HG02759 (cell line): ENCODE data around the gene SLC35E2B.
"Not testable (repeated sequence)": the region's sequence is repeated elsewhere in the genome, so short reads cannot be mapped to it uniquely, and the experiment has no call there.

Source experiments
- ATAC-seq: cut with Tn5 transposase; IDR thresholded peaks from one replicate; pipeline ENCODE4 v1.9.1; 2021; ENCODE audit warnings: mild to moderate bottlenecking, moderate library complexity; ENCODE audit not compliant: unreplicated experiment

Gene SLC35E2B

DNA sequence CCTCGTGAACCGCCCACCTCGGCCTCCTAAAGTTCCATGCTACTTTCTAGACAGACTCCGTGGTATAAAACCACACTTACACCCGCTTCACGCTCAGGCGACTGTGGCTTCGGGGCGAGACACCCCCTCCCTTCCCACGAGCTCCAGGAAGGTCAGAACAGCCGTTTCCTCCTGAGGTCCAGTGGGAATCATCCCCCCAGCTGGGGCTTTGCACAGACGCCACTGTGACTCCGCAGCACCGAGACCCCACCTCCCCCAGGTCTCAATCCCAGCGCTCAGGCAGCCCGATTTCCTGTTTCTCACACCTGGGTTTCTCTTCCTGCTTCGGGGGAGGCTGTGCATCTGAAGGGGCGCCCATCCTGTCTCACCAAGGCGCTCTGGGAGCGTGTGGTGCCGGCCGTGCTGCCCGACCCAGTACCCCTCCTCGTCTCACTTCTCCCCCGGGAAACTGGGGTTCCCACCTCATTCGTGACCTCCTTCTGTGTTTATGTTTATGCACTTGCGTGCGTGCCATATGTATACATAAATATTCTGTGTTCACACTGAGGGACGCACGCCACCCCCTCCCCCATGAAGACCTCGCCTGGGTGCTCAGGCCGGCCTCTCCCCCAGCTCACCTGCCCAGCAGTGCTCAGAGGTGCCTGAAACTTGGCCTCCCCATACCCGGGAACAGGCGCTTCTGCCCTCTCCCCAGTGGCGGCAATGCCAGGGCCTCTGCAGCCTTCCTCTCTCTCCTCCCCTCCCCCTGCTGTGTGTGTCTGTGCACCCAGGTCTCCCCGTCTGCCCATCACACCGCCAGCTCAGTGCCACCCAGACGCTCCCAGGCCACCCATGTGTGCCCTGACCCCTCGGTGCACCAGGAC, 14.6 kb downstream of the SLC35E2B start:
- peak; percentile 75 for ATAC-seq

DNA sequence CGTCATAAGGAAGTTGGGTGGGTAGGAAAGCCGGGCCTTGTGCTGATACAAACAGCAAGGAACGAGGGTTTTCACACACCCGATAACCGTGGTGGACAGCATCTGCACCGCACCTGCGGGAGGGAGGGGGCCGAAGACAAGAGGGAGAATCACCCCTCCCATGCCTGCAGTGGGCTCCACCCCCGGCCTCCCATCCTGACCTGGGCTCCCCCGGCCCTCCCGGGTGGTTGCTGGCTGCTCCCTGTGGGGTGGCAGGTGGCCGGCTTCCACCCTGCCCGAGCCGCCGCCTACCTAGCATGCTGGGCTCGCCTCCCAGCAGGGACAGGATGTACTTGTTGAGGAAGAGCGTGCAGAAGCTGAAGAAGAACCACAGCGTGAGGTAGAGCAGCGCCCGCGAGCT, 16.5 kb downstream of the SLC35E2B start:
- not testable (repeated sequence) for ATAC-seq

GRCh38 chr1:1675218-1675617, 17.4 kb downstream of the SLC35E2B start:
- not testable (repeated sequence) for ATAC-seq

DNA sequence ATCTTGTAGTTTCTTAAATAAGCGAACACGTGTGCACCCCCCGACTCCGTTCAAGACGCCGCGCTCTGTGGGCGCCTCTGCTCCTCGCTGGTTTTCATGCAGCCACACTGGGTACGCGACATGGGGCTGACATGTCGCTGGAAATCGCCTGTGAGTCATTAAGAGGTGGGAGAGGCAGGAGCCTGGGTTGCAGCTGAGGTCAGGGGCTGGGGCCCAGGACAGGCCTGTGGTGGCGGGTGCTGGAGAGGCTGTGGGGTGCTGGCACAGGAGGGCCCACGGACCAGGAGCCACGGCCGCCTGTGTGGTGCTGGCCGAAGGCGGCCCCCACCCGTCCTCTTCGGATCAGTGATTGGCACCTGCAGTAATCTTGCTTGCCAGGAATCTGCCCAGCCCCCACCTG, 17.8 kb downstream of the SLC35E2B start:
- ATAC-seq: not testable (repeated sequence)

GRCh38 chr1:1672181-1672965, 20.2 kb downstream of the SLC35E2B start:
- no peak for ATAC-seq

- no peak for ATAC-seq
Observed at GRCh38 chr1:1671365-1672119, 21.1 kb downstream of the SLC35E2B start.

DNA sequence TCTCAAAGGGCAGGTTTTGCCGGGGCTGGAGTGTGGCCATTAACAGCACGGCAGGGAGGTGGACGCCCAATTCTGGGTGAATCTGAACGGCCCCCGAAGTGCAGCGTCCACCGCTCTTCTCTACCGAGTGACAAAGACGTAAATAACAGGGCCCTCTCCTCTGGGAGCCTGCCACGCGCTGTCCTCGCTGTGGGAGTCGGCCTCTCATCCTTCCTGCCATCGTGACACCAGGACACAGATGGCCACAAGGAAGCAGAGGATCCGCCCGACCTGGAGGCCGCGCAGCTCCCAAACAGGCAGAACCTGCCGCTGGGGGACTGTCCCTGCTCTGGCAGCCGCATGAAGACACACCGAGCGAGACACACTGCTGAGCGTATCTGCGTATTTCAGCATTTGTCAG, 21.7 kb downstream of the SLC35E2B start:
- no peak for ATAC-seq

- no peak for ATAC-seq
Observed at GRCh38 chr1:1669468-1670440, 22.8 kb downstream of the SLC35E2B start.

DNA sequence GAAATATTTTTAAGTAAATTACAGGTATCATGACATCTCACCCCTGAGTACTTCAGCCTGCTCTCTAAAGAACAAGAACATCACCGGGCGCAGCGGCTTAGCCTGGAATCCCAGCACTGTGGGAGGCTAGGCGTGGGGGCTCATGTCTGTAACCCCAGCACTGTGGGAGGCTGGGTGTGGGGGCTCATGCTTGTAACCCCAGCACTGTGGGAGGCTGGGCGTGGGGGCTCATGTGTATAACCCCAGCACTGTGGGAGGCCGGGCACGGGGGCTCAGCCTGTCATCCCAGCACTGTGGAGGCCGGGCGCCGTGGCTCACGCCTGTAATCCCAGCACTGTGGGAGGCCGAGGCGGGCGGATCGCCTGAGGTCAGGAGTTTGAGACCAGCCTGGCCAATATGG, 26.1 kb downstream of the SLC35E2B start:
- ATAC-seq: no peak

DNA sequence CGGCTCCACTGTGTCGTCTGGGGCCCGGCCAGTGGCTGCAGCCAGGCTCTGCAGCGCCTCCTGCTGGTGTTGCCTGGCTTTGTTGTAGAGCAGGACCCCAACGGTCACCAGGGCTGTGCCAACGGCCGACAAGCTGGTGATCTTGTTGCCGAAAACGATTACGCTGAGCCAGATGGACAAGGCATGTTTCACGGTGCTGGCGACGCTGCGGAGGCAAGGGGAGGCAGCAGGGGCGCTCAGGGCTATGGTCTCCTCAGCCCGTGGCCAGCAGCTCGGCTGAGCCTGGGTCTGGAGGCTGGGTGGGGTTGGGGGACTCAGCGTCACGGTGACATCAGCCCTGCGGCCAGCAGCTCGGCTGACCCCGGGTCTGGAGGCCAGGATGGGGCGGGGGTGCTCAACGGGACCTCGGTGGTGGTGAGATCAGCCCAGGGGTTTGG, 26.8 kb downstream of the SLC35E2B start:
- ATAC-seq: no peak

GRCh38 chr1:1664941-1665814, 27.4 kb downstream of the SLC35E2B start:
- no peak for ATAC-seq

- ATAC-seq: not testable (repeated sequence)
Observed at GRCh38 chr1:1664318-1664717, 28.3 kb downstream of the SLC35E2B start.

DNA sequence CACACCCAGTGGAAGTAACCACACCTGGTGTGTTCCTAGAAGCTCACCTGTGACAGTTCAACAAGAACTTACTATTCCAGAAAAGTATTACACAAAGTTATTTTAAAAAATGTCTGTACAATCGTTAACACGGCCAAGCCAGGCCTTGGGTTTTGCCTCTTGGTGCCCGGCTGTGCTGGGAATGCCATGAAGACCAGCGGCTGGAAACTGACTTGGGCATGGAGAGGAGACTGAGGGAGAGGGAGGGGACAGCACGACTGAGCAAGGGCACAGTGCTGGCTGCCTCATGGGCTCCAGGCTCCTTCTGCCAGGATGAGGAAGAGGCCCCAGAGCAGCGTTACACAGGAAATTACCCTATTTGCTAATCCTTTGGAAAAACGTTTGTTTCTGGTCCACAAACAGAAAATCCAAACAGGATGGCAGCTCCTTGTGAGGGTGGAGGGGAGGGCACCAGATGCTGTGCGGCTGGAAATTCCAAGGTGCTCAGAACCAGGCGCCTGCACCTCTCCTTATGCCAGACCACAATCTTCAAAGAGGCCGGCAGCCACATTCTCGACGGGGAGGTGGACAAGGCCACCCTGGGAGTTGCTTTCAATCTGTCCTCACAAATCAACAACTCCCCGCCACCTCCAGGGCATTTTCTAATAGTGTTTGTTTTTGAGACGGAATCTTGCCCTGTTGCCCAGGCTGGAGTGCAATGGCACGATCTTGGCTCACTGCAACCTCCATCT, 29.6 kb downstream of the SLC35E2B start:
- ATAC-seq: not testable (repeated sequence)

DNA sequence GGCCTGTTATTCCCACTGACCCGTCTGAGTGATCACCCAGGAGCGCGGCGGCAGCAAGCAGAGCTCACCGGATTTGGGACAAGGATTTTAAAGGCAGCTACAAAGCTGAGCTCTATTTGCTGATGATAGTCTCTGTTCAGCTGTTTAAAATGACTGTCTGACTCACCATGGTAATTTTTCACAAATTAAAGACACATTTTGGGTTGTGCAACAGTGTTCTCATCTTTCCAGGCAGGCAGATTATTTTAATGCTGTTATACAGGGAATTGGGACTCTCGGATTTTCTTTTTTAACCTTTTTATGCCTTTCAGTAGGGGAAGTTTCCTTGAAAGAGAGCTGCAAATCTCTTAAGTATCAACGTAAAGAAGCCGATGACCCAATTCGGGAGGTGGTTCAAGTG, 30.2 kb downstream of the SLC35E2B start:
- ATAC-seq: not testable (repeated sequence)

DNA sequence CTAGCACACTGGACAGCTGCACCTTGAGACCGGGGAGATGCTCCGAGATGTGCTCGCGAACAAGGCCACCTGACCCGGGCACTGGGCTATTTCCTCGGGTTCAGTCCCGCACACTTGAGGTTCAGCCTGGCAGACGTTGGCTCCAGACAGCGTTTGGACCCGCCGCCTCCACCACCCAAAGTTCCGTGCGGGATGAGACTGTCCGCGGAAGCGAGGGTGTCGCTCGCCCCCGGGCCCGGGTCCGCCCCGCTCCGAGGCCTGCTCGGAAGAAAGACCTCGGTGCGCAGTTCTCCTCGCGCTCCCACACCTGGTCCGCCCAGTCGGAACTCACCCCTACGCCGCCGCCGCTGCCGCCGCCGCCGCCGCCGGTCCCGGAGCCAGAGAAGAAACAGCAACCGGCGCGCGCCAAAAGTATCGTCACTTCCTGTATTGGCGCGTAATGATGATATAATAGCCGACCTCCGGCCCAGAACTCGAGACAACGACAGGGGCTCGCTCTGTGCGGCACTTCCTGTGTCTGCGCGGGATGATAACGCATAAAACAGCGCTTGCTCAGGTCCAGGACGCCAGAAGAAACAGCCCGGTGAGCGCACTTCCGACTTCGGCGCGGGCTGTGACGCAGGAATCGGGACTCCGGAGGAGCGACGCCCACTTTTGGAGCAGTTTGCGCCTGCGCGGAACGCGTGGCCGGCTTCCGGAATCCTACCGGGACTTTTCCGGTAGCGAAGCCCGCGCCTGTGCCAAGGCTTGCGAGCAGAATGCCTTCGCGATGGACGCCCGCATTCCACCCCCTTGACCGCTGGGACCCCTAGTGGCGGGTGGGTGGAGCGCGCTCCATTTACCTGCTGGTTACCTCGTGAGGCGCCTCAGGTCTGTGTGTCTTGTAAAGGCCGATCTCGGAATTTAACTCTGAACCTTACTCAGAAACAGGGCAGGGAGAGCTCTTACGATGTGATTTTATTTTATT, 33.7 kb downstream of the SLC35E2B start, which contains the start of gene CDK11B:
TSS of gene CDK11B (minus strand) at position 422 of the 967 bp plus-strand sequence. CDS start 1,519 bp downstream, outside the sequence.
- peak; percentile 89 for ATAC-seq

DNA sequence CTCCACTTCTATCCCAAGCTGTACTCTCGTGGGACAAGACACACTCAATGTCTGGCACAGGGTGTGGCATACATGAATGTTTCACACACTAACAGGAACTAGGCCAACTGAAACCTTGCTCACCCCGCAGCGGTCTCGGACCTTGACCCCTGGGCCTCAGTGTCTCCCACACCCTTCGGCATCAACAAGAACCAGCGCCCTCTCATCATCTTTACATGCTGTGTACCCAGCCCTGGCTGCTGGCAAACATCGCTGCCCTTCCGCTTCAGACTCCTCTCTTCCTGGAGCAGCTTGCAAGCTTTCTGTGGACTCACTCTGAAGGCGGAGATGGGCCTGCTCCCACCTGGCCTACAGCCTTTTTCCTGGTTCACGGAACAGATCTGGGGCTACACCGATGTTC, 44.3 kb downstream of the SLC35E2B start:
- not testable (repeated sequence) for ATAC-seq
